ENCODE measurements around the gene HTR3B. TPM values are rescaled to one million over a fixed set of nuclear protein-coding genes. Genes with fewer than 3 reads are reported as not detected.
A peak's percentile ranks its signal among the peaks of the same experiment; 100 is the strongest.

Gene HTR3B
- polyA plus RNA-seq, 1 donor from 2014 or later, result not detected

GRCh38 chr11:113896156-113896879 is 8.3 kb upstream of the HTR3B start:
- Histone ChIP-seq H3K36me3 (ENCODE audit: insufficient read depth, low read length) (no peaks in the 10 kb centered on the region), H3F3A (ENCODE audit: insufficient read depth, low read length, poor library complexity, severe bottlenecking) (no peaks in the 10 kb centered on the region), H3K27me3 (ENCODE audit: insufficient read depth, low read depth, low read length) (no peaks in the 10 kb centered on the region), H3K4me2 (ENCODE audit: low read length) (no peak overlapping the region), H2AFZ (ENCODE audit: low read depth, low read length) (no peak overlapping the region), H3K9me3 (ENCODE audit: low read length) (no peaks in the 10 kb centered on the region), H3K9me2 (ENCODE audit: insufficient read depth, low read length) (no peaks in the 10 kb centered on the region), H4K20me1 (ENCODE audit: insufficient read depth) (no peaks in the 10 kb centered on the region), H3K4me3 (ENCODE audit: low read length) (no peak overlapping the region), H3K27ac (ENCODE audit: low read length) (no peak overlapping the region), H3K79me2 (replicated peaks; ENCODE audit: insufficient read depth, low read length) (no peaks in the 10 kb centered on the region), H3K9ac (ENCODE audit: low read length) (no peak overlapping the region)
- TF ChIP-seq SMC3 (conservative IDR thresholded peaks at IDR 0.05; ENCODE audit: poor library complexity) (peak; percentile 93), EZH2 (IDR thresholded peaks at IDR 0.05; ENCODE audit: borderline replicate concordance, insufficient read depth, low read length, poor library complexity, severe bottlenecking) (no peak), RAD21 (conservative IDR thresholded peaks at IDR 0.05) (peak; percentile 84), EP300 (conservative IDR thresholded peaks at IDR 0.05; ENCODE audit: poor library complexity, severe bottlenecking) (no peak)
- TF ChIP-seq, protein P1, sequence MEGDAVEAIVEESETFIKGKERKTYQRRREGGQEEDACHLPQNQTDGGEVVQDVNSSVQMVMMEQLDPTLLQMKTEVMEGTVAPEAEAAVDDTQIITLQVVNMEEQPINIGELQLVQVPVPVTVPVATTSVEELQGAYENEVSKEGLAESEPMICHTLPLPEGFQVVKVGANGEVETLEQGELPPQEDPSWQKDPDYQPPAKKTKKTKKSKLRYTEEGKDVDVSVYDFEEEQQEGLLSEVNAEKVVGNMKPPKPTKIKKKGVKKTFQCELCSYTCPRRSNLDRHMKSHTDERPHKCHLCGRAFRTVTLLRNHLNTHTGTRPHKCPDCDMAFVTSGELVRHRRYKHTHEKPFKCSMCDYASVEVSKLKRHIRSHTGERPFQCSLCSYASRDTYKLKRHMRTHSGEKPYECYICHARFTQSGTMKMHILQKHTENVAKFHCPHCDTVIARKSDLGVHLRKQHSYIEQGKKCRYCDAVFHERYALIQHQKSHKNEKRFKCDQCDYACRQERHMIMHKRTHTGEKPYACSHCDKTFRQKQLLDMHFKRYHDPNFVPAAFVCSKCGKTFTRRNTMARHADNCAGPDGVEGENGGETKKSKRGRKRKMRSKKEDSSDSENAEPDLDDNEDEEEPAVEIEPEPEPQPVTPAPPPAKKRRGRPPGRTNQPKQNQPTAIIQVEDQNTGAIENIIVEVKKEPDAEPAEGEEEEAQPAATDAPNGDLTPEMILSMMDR (IDR thresholded peaks at IDR 0.05; ENCODE audit: poor library complexity, severe bottlenecking), result peak; percentile 86

- Histone ChIP-seq H3K4me2 (ENCODE audit: low read length) (no peak overlapping the region), H3K36me3 (ENCODE audit: insufficient read depth, low read length) (no peaks in the 10 kb centered on the region), H3K9me3 (ENCODE audit: low read length) (no peaks in the 10 kb centered on the region), H3K4me3 (ENCODE audit: low read length) (no peak overlapping the region), H3K27me3 (ENCODE audit: insufficient read depth, low read depth, low read length) (no peaks in the 10 kb centered on the region), H4K20me1 (ENCODE audit: insufficient read depth) (no peaks in the 10 kb centered on the region), H3F3A (ENCODE audit: insufficient read depth, low read length, poor library complexity, severe bottlenecking) (no peaks in the 10 kb centered on the region), H3K27ac (ENCODE audit: low read length) (no peak overlapping the region), H3K9ac (ENCODE audit: low read length) (no peak overlapping the region), H3K79me2 (replicated peaks; ENCODE audit: insufficient read depth, low read length) (no peaks in the 10 kb centered on the region), H2AFZ (ENCODE audit: low read depth, low read length) (no peak overlapping the region), H3K9me2 (ENCODE audit: insufficient read depth, low read length) (no peaks in the 10 kb centered on the region)
- TF ChIP-seq MXI1 (conservative IDR thresholded peaks at IDR 0.05; ENCODE audit: poor library complexity, severe bottlenecking) (no peak), RAD21 (conservative IDR thresholded peaks at IDR 0.05) (no peak), EP300 (conservative IDR thresholded peaks at IDR 0.05; ENCODE audit: poor library complexity, severe bottlenecking) (no peak), EZH2 (IDR thresholded peaks at IDR 0.05; ENCODE audit: borderline replicate concordance, insufficient read depth, low read length, poor library complexity, severe bottlenecking) (no peak), POLR2AphosphoS5 (IDR thresholded peaks at IDR 0.05) (no peak), TAF1 (IDR thresholded peaks at IDR 0.05; ENCODE audit: low read depth) (no peak), SMC3 (conservative IDR thresholded peaks at IDR 0.05; ENCODE audit: poor library complexity) (no peak)
- TF ChIP-seq, protein P1 (IDR thresholded peaks at IDR 0.05; ENCODE audit: poor library complexity, severe bottlenecking), result no peak
- TF ChIP-seq, protein P2, sequence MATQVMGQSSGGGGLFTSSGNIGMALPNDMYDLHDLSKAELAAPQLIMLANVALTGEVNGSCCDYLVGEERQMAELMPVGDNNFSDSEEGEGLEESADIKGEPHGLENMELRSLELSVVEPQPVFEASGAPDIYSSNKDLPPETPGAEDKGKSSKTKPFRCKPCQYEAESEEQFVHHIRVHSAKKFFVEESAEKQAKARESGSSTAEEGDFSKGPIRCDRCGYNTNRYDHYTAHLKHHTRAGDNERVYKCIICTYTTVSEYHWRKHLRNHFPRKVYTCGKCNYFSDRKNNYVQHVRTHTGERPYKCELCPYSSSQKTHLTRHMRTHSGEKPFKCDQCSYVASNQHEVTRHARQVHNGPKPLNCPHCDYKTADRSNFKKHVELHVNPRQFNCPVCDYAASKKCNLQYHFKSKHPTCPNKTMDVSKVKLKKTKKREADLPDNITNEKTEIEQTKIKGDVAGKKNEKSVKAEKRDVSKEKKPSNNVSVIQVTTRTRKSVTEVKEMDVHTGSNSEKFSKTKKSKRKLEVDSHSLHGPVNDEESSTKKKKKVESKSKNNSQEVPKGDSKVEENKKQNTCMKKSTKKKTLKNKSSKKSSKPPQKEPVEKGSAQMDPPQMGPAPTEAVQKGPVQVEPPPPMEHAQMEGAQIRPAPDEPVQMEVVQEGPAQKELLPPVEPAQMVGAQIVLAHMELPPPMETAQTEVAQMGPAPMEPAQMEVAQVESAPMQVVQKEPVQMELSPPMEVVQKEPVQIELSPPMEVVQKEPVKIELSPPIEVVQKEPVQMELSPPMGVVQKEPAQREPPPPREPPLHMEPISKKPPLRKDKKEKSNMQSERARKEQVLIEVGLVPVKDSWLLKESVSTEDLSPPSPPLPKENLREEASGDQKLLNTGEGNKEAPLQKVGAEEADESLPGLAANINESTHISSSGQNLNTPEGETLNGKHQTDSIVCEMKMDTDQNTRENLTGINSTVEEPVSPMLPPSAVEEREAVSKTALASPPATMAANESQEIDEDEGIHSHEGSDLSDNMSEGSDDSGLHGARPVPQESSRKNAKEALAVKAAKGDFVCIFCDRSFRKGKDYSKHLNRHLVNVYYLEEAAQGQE (IDR thresholded peaks at IDR 0.05; ENCODE audit: borderline replicate concordance), result no peak
Observed at GRCh38 chr11:113901141-113901540, 3.5 kb upstream of the HTR3B start.

All from neural cell (in vitro differentiated cells).